Endothelial cell of umbilical vein (primary cell): ENCODE results near the gene UHRF1. TPM values are rescaled to one million over a fixed set of nuclear protein-coding genes. Genes with fewer than 3 reads are reported as not detected.

Experiments
- BruUV-seq: library from RNA; stranded (reverse); fragments of 400-500 nt; replicated peaks from 2 replicates; lab custom pipeline; 2021; lab: Mats Ljungman, UMichigan
- CTCF ChIA-PET: fragments of 300-600, 350-600 bp; sonication (Branson Sonifier 250); formaldehyde crosslinking; loops from one replicate; lab custom pipeline; 2021; ENCODE audit warnings: antibody characterized with exemption, inconsistent platforms; lab: Charles Lee
- POLR2A ChIA-PET: fragments of 300-600, 350-600 bp; sonication (Branson Sonifier 250); formaldehyde crosslinking; loops from one replicate; lab custom pipeline; 2021; ENCODE audit warnings: antibody characterized with exemption, inconsistent platforms; lab: Charles Lee
- DNase-seq: peaks from one replicate; pipeline ENCODE4 v3.0.0-alpha.2; 2011; ENCODE audit warnings: low read depth, low spot score
- FAIRE-seq: peaks from 2 replicates; lab custom pipeline; 2011; peaks lifted over from hg19 to GRCh38; lab: Jason Lieb, UNC
- H2AFZ ChIP-seq: 2 replicates; pipeline ENCODE4 v1.6.0; 2012; ENCODE audit warnings: low read depth, low read length, control low read depth, inconsistent platforms
- H3K27ac ChIP-seq: 2 replicates; pipeline ENCODE4 v1.5.1; 2011; ENCODE audit warnings: low read depth, mild to moderate bottlenecking, control low read depth, low read length, moderate library complexity; ENCODE audit not compliant: insufficient read depth
- H3K27me3 ChIP-seq, 2 experiments: 2 replicates each; pipeline versions ENCODE4 v1.6.0 to v1.6.1; 2011; ENCODE audit warnings: low read length in 2 of 2, mixed read lengths in 1 of 2; ENCODE audit not compliant: control insufficient read depth in 2 of 2, insufficient read depth in 2 of 2
- H3K36me3 ChIP-seq, 2 experiments: 2 replicates in 1 of 2; 3 replicates in 1 of 2; pipeline ENCODE4 v1.5.1; 2011; ENCODE audit warnings: low read length in 2 of 2, mild to moderate bottlenecking in 1 of 2, moderate library complexity in 1 of 2; ENCODE audit not compliant: control insufficient read depth in 2 of 2, insufficient read depth in 2 of 2; ENCODE audit errors: extremely low read depth in 1 of 2
- H3K4me1 ChIP-seq: 3 replicates; pipeline ENCODE4 v1.5.1; 2011; ENCODE audit warnings: mild to moderate bottlenecking, low read length; ENCODE audit not compliant: control insufficient read depth, insufficient read depth; ENCODE audit errors: extremely low read depth
- H3K4me2 ChIP-seq: 2 replicates; pipeline ENCODE4 v1.6.1; 2011; ENCODE audit warnings: low read length, control low read depth, mixed read lengths; ENCODE audit not compliant: insufficient read depth
- H3K4me3 ChIP-seq, 3 experiments: fragments of 200-600 bp in 1 of 3; sonication (generic), shearing (Covaris generic) in 1 of 3; replicated peaks in 1 of 3; 2 replicates each; pipeline ENCODE4 v1.5.1; 2011 to 2016; ENCODE audit warnings: control low read depth in 3 of 3, low read length in 3 of 3, mild to moderate bottlenecking in 2 of 3, inconsistent platforms in 1 of 3, low read depth in 1 of 3, moderate library complexity in 1 of 3; ENCODE audit not compliant: insufficient read depth in 1 of 3
- H3K79me2 ChIP-seq: 2 replicates; pipeline ENCODE4 v1.6.0; 2012; ENCODE audit warnings: low read length, inconsistent platforms; ENCODE audit not compliant: control insufficient read depth, insufficient read depth
- H3K9ac ChIP-seq: replicated peaks from 2 replicates; pipeline ENCODE3; 2011; ENCODE audit warnings: low read length, control low read depth; ENCODE audit not compliant: insufficient read depth; ENCODE audit errors: extremely low read depth
- H3K9me1 ChIP-seq: replicated peaks from 3 replicates; pipeline ENCODE4 v1.6.0; 2011; ENCODE audit warnings: mild to moderate bottlenecking, low read length; ENCODE audit not compliant: control insufficient read depth, insufficient read depth; ENCODE audit errors: extremely low read depth
- H3K9me3 ChIP-seq: replicated peaks from 2 replicates; pipeline ENCODE4 v1.5.1; 2012; ENCODE audit warnings: low read length, inconsistent platforms; ENCODE audit not compliant: control insufficient read depth, insufficient read depth
- H4K20me1 ChIP-seq: replicated peaks from 2 replicates; pipeline ENCODE3; 2011; ENCODE audit warnings: mild to moderate bottlenecking, low read length; ENCODE audit not compliant: control insufficient read depth, insufficient read depth; ENCODE audit errors: extremely low read depth
- CTCF ChIP-seq, 2 donors: IDR thresholded peaks; 1 replicate in 1 of 2; 2 replicates in 1 of 2; pipeline ENCODE4 v1.5.1; 2011; ENCODE audit warnings: low read length in 2 of 2, mild to moderate bottlenecking in 2 of 2, moderate library complexity in 2 of 2, control low read depth in 1 of 2, inconsistent platforms in 1 of 2, low read depth in 1 of 2; ENCODE audit not compliant: insufficient read depth in 1 of 2; ENCODE audit errors: extremely low read depth in 1 of 2
- EZH2 ChIP-seq: IDR thresholded peaks from 2 replicates; pipeline ENCODE4 v1.6.1; 2012; ENCODE audit warnings: borderline replicate concordance, low read depth, mild to moderate bottlenecking, moderate library complexity, low read length, inconsistent platforms; ENCODE audit not compliant: severe bottlenecking
- FOS ChIP-seq: IDR thresholded peaks from 2 replicates; pipeline ENCODE4 v1.6.1; 2011; ENCODE audit warnings: mild to moderate bottlenecking, low read length, moderate library complexity, borderline replicate concordance; ENCODE audit not compliant: insufficient read depth
- GATA2 ChIP-seq: IDR thresholded peaks from 2 replicates; pipeline ENCODE4 v1.7.0; 2011; ENCODE audit warnings: low read depth, mild to moderate bottlenecking, moderate library complexity, mixed read lengths, low read length; ENCODE audit not compliant: insufficient read length, insufficient read depth
- JUN ChIP-seq: IDR thresholded peaks from 2 replicates; pipeline ENCODE4 v1.6.1; 2011; ENCODE audit warnings: borderline replicate concordance, low read depth; ENCODE audit not compliant: insufficient read length, insufficient read depth
- MYC ChIP-seq: IDR thresholded peaks from one replicate; pipeline ENCODE4 v1.6.1; 2011; ENCODE audit warnings: mild to moderate bottlenecking, low read depth, low read length
- POLR2A ChIP-seq: IDR thresholded peaks from 2 replicates; pipeline ENCODE4 v1.6.1; 2012; ENCODE audit warnings: low read depth, mild to moderate bottlenecking, control low read depth, low read length
- POLR2AphosphoS5 ChIP-seq: IDR thresholded peaks from 2 replicates; pipeline ENCODE4 v1.6.1; 2012; ENCODE audit warnings: low read depth, mild to moderate bottlenecking, control low read depth, low read length, moderate library complexity; ENCODE audit not compliant: insufficient read depth
- dilution Hi-C: fragments of 300-500 bp; cut with MboI; formaldehyde crosslinking; loops from one replicate; pipeline ENCODE4 v1.15.0; 2019; ENCODE audit warnings: low sequenced_read_pairs; ENCODE audit not compliant: extremely low pct_ligation_motif_present
- intact Hi-C: fragments of 100-400 bp; cut with micrococcal nuclease; formaldehyde crosslinking; loops from one replicate; pipeline ENCODE4 v1.10.0; 2022
- polyA plus RNA-seq, 4 experiments: library from polyadenylated mRNA; depleted of rRNA in 3 of 4; stranded (reverse) in 3 of 4; unstranded in 1 of 4; fragments of >200 nt; gene quantifications; 2 replicates each; pipeline versions ENCODE4 v1.2.1 to v1.2.3, GENCODE V29; 2011 to 2012; ENCODE audit warnings: missing spikeins in 1 of 4
- total RNA-seq: library from RNA; stranded (reverse); gene quantifications from 2 replicates; pipeline ENCODE4 v1.2.3, GENCODE V29; 2021
- TF ChIP-seq, protein P1 (sequence below): IDR thresholded peaks from 2 replicates; pipeline ENCODE4 v1.6.1; 2011; ENCODE audit not compliant: insufficient read depth, insufficient read length

UHRF1 gene
- total and polyA plus RNA-seq, 2 donors (not counting 3 experiments of a cell fraction or from before 2014, with no cell fraction given): 13.3 to 76.8 TPM

DNA sequence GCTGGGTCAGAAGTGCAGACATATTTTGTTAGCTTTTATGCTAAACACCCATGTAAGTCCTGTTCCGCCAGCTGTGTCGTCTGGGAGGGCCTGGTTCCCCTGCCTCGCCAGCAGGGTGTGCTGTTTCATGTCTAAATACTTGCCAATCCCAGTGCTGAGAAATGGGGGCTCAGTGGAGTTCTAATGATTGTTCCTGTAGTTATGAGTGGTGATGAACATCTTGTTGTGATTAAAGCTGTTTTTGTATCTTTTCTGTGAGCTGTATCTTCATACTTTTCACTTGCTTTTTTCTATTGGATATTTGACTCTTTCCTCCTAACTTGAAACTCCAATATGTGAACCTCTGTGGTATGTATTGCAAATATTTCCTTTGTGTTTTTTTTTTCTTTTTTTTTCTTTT lies 92.3 kb downstream of the UHRF1 start:
- Histone ChIP-seq H3K9ac (no peak overlapping the region), H3K27me3 (no peaks in the 10 kb centered on the region), H3K36me3 (no peaks in the 10 kb centered on the region), H2AFZ (no peak overlapping the region), H3K79me2 (peaks cover 25% of the 10 kb centered on the region), H3K9me3 (no peaks in the 10 kb centered on the region), H3K4me2 (no peak overlapping the region), H3K27ac (no peak overlapping the region), H3K4me3 (no peak overlapping the region), H3K9me1 (no peaks in the 10 kb centered on the region), H4K20me1 (no peaks in the 10 kb centered on the region), H3K4me1 (no peaks in the 10 kb centered on the region)
- DNase-seq (peak; percentile 49), FAIRE-seq (peak; percentile 86)
- ChIA-PET POLR2A (interaction anchor here (1.1 kb wide), 1 partner anchor 25 kb away, joined by 4 read pairs; no protein-coding TSS in a partner anchor), CTCF (interaction anchor here (0.6 to 3.4 kb wide), 25 partner anchors 11 to 1428 kb away, joined by 3 to 54 read pairs (median 5); partner anchors contain the start of gene PLIN3)
- BruUV-seq: no TSS peak
- TF ChIP-seq CTCF (IDR thresholded peaks at IDR 0.05; ENCODE audit: extremely low read depth in 1 of 2, insufficient read depth in 1 of 2, low read depth in 1 of 2, low read length in 2 of 2) (peak; percentile 77 to 88), POLR2A (no peak), MYC (no peak)
- dilution Hi-C loops (no loop called here), intact Hi-C loops (loop anchor here (1.0 kb wide), 1 partner anchor 30 kb away; no protein-coding TSS in a partner anchor)

DNA sequence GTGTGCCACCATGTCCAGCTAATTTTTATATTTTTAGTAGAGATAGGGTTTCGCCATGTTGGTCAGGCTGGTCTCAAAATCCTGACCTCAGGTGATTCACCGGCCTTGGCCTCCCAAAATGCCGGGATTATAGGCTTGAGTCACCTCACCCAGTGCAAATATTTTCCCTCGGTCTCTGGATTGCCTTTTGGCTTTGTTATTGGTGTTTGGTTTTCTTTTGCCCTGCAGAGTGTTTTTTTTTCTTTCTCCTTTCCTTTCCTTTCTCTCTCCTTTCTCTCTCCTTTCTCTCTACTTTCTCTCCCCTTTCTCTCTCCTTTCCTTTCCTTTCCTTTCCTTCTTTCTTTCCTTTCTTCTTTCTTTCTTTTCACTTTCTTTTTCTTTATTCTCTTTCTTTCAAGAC lies 92.8 kb downstream of the UHRF1 start:
- CTCF ChIA-PET: interaction anchor here (0.6 to 3.4 kb wide), 21 partner anchors 13 to 1428 kb away, joined by 3 to 54 read pairs (median 6); partner anchors contain the start of gene PLIN3
- no peak overlapping the region for H3K4me3 ChIP-seq
- dilution Hi-C loops (no loop called here), intact Hi-C loops (no loop called here)
- FAIRE-seq: no peak
- TF ChIP-seq POLR2AphosphoS5 (no peak), GATA2 (no peak), JUN (no peak), MYC (no peak), EZH2 (no peak), CTCF (IDR thresholded peaks at IDR 0.05; ENCODE audit: extremely low read depth in 1 of 2, insufficient read depth in 1 of 2, low read depth in 1 of 2, low read length in 2 of 2) (no peak), POLR2A (no peak), FOS (no peak)
- TF ChIP-seq, protein P1, sequence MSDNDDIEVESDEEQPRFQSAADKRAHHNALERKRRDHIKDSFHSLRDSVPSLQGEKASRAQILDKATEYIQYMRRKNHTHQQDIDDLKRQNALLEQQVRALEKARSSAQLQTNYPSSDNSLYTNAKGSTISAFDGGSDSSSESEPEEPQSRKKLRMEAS: no peak
- no peaks in the 10 kb centered on the region for H4K20me1 ChIP-seq
- H3K79me2 ChIP-seq: peaks cover 22% of the 10 kb centered on the region
- H3K9me3 ChIP-seq: no peaks in the 10 kb centered on the region
- H3K4me1 ChIP-seq: no peaks in the 10 kb centered on the region
- H3K9ac ChIP-seq: no peak overlapping the region
- no peak overlapping the region for H2AFZ ChIP-seq
- DNase-seq: no peak
- H3K9me1 ChIP-seq: no peaks in the 10 kb centered on the region
- no peaks in the 10 kb centered on the region for H3K27me3 ChIP-seq
- H3K4me2 ChIP-seq: no peak overlapping the region
- no peak overlapping the region for H3K27ac ChIP-seq
- POLR2A ChIA-PET: interaction anchor here (1.1 kb wide), 1 partner anchor 24 kb away, joined by 4 read pairs; no protein-coding TSS in a partner anchor
- no TSS peak for BruUV-seq
- no peaks in the 10 kb centered on the region for H3K36me3 ChIP-seq
